Measurements from ENCODE around the gene PHIP. TPM values are rescaled to one million over a fixed set of nuclear protein-coding genes. Genes with fewer than 3 reads are reported as not detected.

Gene PHIP
- total RNA-seq, 1 donor from 2014 or later: 16.7 TPM

DNA sequence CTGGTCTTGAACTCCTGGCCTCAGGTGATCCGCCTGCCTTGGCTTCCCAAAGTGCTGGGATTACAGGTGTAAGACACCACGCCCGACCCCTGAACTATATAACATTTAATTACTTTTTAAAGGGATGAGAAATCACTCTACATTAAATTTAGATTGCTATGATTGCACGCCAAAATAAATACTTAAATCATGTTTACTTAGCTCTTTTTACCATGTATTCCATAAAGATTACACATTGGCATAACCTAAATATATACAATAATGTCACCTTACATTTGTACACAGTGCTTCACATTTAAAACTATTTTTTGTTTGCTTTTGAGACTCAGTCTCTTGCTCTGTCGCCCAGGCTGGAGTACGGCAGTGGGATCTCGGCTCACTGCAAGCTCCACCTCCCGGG lies 124.3 kb downstream of the PHIP start:
- TF ChIP-seq, protein P1, sequence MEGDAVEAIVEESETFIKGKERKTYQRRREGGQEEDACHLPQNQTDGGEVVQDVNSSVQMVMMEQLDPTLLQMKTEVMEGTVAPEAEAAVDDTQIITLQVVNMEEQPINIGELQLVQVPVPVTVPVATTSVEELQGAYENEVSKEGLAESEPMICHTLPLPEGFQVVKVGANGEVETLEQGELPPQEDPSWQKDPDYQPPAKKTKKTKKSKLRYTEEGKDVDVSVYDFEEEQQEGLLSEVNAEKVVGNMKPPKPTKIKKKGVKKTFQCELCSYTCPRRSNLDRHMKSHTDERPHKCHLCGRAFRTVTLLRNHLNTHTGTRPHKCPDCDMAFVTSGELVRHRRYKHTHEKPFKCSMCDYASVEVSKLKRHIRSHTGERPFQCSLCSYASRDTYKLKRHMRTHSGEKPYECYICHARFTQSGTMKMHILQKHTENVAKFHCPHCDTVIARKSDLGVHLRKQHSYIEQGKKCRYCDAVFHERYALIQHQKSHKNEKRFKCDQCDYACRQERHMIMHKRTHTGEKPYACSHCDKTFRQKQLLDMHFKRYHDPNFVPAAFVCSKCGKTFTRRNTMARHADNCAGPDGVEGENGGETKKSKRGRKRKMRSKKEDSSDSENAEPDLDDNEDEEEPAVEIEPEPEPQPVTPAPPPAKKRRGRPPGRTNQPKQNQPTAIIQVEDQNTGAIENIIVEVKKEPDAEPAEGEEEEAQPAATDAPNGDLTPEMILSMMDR (conservative IDR thresholded peaks at IDR 0.05; ENCODE audit: low read depth, low read length): no peak
- DNase-seq (ENCODE audit: low read depth): no peak
- H3K4me3 ChIP-seq (ENCODE audit: low read depth, low read length): no peak overlapping the region

DNA sequence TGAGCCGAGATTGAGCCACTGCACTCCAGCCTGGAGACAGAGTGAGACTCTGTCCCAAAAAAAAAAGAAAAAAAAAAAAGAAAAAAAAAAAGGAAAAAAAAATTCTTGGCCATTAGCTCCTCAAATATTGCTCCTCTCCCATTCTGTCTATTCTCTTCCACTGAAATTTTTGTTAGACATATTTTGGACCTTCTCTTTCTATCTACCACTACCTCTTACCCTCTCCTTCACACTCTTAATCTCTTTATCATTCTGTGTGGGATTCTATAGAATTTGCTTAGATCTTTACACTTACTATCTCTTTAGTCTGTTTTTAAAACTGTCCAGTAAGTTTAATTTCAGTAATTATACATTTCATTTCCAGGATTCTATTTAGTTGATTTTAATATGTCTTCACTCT lies 125.7 kb downstream of the PHIP start:
- TF ChIP-seq, protein P1 (conservative IDR thresholded peaks at IDR 0.05; ENCODE audit: low read depth, low read length): no peak
- no peak for DNase-seq (ENCODE audit: low read depth)
- H3K4me3 ChIP-seq (ENCODE audit: low read depth, low read length): no peak overlapping the region

DNA sequence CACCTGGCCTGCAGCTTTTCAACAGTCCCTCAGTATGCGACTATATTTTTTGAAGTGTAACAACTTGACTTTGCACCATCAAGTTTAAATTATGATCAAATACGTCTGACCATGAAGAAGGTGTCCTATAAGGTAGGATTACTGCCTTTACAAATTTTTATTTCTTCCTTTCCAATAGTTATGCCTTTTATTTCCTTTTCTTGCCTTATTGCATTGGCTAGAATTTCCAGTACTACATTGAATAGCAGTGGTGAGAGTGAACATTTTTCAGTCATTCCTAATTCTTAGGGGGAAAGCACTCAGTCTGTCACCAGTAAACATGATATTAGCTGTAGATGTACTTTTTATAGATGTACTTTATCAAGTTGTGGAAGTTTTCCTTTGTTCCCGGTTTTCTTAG lies 129.3 kb downstream of the PHIP start:
- no peak overlapping the region for H3K4me3 ChIP-seq (ENCODE audit: low read depth, low read length)
- TF ChIP-seq, protein P1 (conservative IDR thresholded peaks at IDR 0.05; ENCODE audit: low read depth, low read length): no peak
- DNase-seq (ENCODE audit: low read depth): no peak

DNA sequence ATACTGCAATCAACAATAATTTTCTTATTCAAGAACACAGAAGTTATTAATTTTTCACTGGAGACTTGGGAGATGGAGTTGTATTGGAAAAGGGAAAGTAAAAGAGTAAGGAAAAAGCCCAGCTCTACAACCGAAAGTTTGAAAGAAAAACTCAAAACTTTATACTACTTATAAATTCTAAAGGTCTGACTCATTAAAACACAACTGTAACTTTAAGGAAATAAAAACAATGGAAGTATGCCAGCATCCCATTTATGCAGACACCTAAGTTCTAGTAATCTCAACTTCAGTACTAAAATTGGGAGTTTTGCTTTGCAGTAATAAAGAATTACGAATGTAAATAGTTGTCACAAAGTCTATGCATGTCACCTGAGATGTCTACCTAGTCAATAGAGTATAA lies 130.1 kb downstream of the PHIP start:
- no peak overlapping the region for H3K4me3 ChIP-seq (ENCODE audit: low read depth, low read length)
- TF ChIP-seq, protein P1 (conservative IDR thresholded peaks at IDR 0.05; ENCODE audit: low read depth, low read length): no peak
- no peak for DNase-seq (ENCODE audit: low read depth)

DNA sequence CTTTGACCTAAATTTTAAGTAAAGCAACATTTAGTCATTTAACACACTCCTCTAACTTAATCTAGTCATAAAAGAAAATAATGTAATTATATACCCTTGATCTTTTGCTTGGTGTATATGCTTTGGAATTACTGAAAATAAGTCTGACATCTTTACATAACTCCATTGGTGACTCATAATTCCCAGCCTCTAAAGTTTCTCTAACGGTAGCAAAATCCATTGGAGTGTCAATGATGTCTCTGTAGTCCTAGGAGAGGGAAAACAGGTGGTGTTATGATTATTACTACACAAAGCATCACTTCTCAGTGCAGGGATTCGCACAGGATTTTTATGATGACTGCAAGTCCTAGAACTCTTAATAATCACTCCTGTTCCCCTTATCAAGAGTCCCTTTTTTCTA lies 130.5 kb downstream of the PHIP start:
- no peak for DNase-seq (ENCODE audit: low read depth)
- TF ChIP-seq, protein P1 (conservative IDR thresholded peaks at IDR 0.05; ENCODE audit: low read depth, low read length): no peak
- H3K4me3 ChIP-seq (ENCODE audit: low read depth, low read length): no peak overlapping the region

DNA sequence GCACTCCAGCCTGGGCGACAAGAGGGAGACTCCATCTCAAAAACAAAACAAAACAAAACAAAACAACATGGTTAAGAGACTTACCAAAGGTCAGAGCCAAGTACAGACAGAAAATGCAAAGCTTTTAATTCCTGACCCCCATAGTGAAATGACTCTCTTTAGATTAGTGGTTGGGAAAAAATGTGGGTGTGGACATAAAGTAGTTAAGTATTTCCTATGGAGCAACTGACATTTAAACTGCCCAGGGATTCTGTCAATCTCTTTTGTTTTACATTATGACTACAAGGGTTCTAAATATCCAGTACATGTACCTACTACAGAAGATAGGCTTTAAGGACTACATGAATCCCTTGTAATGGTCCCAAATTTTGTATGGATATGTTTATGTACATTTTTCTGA lies 135.6 kb downstream of the PHIP start:
- DNase-seq (ENCODE audit: low read depth): no peak
- TF ChIP-seq, protein P1 (conservative IDR thresholded peaks at IDR 0.05; ENCODE audit: low read depth, low read length): no peak
- no peak overlapping the region for H3K4me3 ChIP-seq (ENCODE audit: low read depth, low read length)

DNA sequence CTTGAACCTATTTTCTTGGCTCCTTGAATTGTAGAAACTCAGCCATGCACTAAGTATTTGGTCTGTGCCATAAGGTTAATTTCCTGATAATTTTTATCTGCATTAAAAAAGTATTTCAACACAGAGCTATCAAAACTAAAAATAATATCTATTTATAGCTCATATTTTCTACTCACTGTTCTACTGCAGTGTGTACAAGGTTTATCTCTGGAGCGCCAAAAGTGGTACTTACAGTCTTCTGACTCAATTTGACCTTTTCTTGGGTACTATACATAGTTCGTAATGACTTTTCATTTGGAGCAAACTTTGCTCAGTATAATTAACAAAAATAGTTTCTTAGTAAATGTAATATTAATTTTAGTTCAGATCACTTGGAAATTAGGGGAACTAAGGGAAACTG lies 141.5 kb downstream of the PHIP start:
- H3K4me3 ChIP-seq (ENCODE audit: low read depth, low read length): no peak overlapping the region
- no peak for DNase-seq (ENCODE audit: low read depth)
- TF ChIP-seq, protein P1 (conservative IDR thresholded peaks at IDR 0.05; ENCODE audit: low read depth, low read length): no peak
